Germinal center (tissue), 1 donor: Measurements from ENCODE around the gene CRYGB.
"Not testable (repeated sequence)": the region's sequence is repeated elsewhere in the genome, so short reads cannot be mapped to it uniquely, and the experiment has no call there.

Experiments
- DNase-seq: peaks from one replicate; pipeline ENCODE4 v3.0.0; 2012; ENCODE audit warnings: mixed read lengths, low spot score

Gene CRYGB

GRCh38 chr2:208112969-208113368 is 33.0 kb downstream of the CRYGB start:
- no peak for DNase-seq

- not testable (repeated sequence) for DNase-seq
Observed at GRCh38 chr2:208112273-208112745, 33.6 kb downstream of the CRYGB start.

- DNase-seq = no peak
Observed at GRCh38 chr2:208103616-208104015, 42.3 kb downstream of the CRYGB start.

GRCh38 chr2:208101716-208102631 is 44.0 kb downstream of the CRYGB start:
- DNase-seq = no peak

GRCh38 chr2:208099682-208100470 is 46.1 kb downstream of the CRYGB start:
- no peak for DNase-seq

- not testable (repeated sequence) for DNase-seq
Observed at GRCh38 chr2:208098701-208099100, 47.3 kb downstream of the CRYGB start.

GRCh38 chr2:208098267-208098666 is 47.7 kb downstream of the CRYGB start:
- DNase-seq = no peak

GRCh38 chr2:208097801-208098200 is 48.2 kb downstream of the CRYGB start:
- no peak for DNase-seq

- no peak for DNase-seq
Observed at GRCh38 chr2:208097313-208097712, 48.6 kb downstream of the CRYGB start.

GRCh38 chr2:208096080-208096479 is 49.9 kb downstream of the CRYGB start:
- no peak for DNase-seq

- no peak for DNase-seq
Observed at GRCh38 chr2:208093128-208093527, 52.8 kb downstream of the CRYGB start.
